A375 (cell line): ENCODE data around the gene NUCB1. TPM values are rescaled to one million over a fixed set of nuclear protein-coding genes. Genes with fewer than 3 reads are reported as not detected.

Experiments used
- small RNA-seq: library from RNA; depleted of rRNA; stranded (forward); fragments of <200 nt; gene quantifications from one replicate; pipeline ENCODE3, GENCODE V24; 2014
- total RNA-seq: library from RNA; depleted of rRNA; stranded (reverse); fragments of >200 nt; shearing (Covaris generic); gene quantifications from 2 replicates; pipeline ENCODE4 v1.2.3, GENCODE V29; 2014; rRNA removed

The NUCB1 gene
- 193 and 199 TPM in 2 replicates for total RNA-seq

GRCh38 chr19:48899781-48900476, at the start of gene NUCB1:
Gene NUCB1 (plus strand): TSS chr19:48900312. CDS start chr19:48900797, 485 bp downstream.

GRCh38 chr19:48868114-48868886, 31.8 kb upstream of the NUCB1 start, which contains the start of gene PLEKHA4:
Gene PLEKHA4 (minus strand): TSS chr19:48868617. CDS start chr19:48867620, 997 bp downstream.

GRCh38 chr19:48872182-48872883, 27.8 kb upstream of the NUCB1 start, which contains the start of gene PPP1R15A:
Gene PPP1R15A (plus strand): TSS chr19:48872421. CDS start chr19:48873234, 813 bp downstream.

DNA sequence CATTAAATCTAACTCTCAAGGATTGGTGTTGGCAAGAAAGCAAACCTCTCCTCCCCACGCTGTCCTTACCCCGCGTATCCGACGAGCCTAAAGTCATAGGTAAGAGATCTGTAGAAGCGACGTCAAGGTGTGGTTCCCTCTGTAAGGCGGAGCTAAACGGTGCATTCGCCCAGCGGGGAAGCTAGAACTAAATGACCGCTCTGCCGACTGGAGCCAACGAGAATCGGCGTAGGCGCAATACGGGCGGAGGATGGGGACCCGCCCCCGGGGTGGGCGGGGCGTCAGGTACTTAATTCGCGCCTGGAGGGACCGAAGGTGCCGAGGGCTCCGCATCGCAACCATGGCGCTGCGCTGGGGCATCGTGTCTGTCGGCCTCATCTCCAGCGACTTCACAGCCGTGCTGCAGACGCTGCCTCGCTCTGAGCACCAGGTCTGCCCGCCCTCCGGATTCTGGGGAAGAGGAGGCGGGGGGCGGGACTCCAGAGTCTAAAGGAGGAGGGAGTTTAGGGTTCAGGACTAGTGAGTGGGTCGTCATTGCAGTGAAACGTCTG, 33.3 kb downstream of the NUCB1 start, which contains the start of gene DHDH:
Gene DHDH (plus strand): TSS at position 318 of the 551 bp plus-strand sequence. CDS start 23 bp downstream, at position 341.

DNA sequence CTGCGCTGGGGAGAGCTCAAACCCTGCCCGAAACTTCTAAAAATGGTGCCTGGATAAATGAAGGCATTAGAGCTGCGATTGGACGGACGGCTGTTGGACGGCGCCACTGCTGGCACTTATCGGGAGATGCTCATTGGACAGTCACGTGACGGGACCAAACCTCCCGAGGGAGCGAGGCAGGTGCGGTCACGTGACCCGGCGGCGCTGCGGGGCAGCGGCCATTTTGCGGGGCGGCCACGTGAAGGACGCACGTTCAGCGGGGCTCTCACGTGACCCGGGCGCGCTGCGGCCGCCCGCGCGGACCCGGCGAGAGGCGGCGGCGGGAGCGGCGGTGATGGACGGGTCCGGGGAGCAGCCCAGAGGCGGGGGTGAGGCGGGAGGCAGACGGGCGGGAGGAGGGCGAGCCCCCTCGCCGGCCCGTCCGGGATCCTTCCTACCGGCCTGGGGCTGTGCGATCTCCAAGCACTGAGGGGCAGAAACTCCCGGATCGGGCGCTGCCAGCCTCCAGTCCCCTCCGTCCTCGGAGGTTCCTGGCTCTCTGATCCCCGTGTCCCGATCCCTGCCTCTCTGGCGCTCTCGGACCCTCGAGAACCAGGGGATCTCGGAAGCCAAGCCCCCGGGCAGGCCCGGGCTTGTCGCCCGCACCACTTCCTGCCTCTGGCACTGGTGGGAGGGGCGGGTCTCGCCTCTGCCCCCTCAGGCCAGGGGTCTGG, 54.6 kb downstream of the NUCB1 start, which contains the start of gene BAX:
Gene BAX (plus strand): TSS at position 281 of the 713 bp plus-strand sequence. CDS start 54 bp downstream, at position 335.

GRCh38 chr19:48965040-48965805, 65.1 kb downstream of the NUCB1 start, which contains the start of gene FTL:
Gene FTL (plus strand): TSS chr19:48965309. CDS start chr19:48965508, 199 bp downstream.

Small RNAs within 50 kb of the gene (small RNA-seq; reads per million reads assigned to genes)
- not detected for gene AC026803.1

Other genes starting within 250 kb of the NUCB1 start
- gene NTN5, start 227.3 kb upstream of the NUCB1 start, total RNA-seq: 0.21 TPM in 1 of 2 replicates, not detected in the other
- gene FUT2, start 204.3 kb upstream of the NUCB1 start, total RNA-seq: not detected in 2 replicates
- 0.30 TPM in 1 of 2 replicates, not detected in the other for gene MAMSTR, start 180.6 kb upstream of the NUCB1 start, total RNA-seq
- 0.08 TPM in 1 of 2 replicates, not detected in the other for gene RASIP1, start 159.7 kb upstream of the NUCB1 start, total RNA-seq
- not detected in 2 replicates for gene IZUMO1, start 153.4 kb upstream of the NUCB1 start, total RNA-seq
- 1.9 and 3.2 TPM in 2 replicates for gene FUT1, start 147.7 kb upstream of the NUCB1 start, total RNA-seq
- gene FGF21, start 144.8 kb upstream of the NUCB1 start, total RNA-seq: 0.11 and 1.8 TPM in 2 replicates
- gene BCAT2, start 89.3 kb upstream of the NUCB1 start, total RNA-seq: 58.9 and 62.1 TPM in 2 replicates
- 0.45 TPM in 1 of 2 replicates, not detected in the other for gene HSD17B14, start 63.8 kb upstream of the NUCB1 start, total RNA-seq
- gene PLEKHA4, start 31.7 kb upstream of the NUCB1 start, total RNA-seq: 12.7 and 24.4 TPM in 2 replicates
- 186 and 188 TPM in 2 replicates for gene PPP1R15A, start 27.9 kb upstream of the NUCB1 start, total RNA-seq
- gene TULP2, start 1.6 kb upstream of the NUCB1 start, total RNA-seq: not detected in 2 replicates
- not detected in 2 replicates for gene DHDH, start 33.4 kb downstream of the NUCB1 start, total RNA-seq
- gene BAX, start 54.6 kb downstream of the NUCB1 start, total RNA-seq: 72.4 and 87.3 TPM in 2 replicates
- gene FTL, start 65.0 kb downstream of the NUCB1 start, total RNA-seq: 1,177 and 1,345 TPM in 2 replicates
- gene GYS1, start 93.0 kb downstream of the NUCB1 start, total RNA-seq: 34.0 and 35.2 TPM in 2 replicates
- gene RUVBL2, start 93.6 kb downstream of the NUCB1 start, total RNA-seq: 568 and 573 TPM in 2 replicates
- 1.3 TPM in 1 of 2 replicates, not detected in the other for gene LHB, start 116.8 kb downstream of the NUCB1 start, total RNA-seq
- gene CGB3, start 124.0 kb downstream of the NUCB1 start, total RNA-seq: not detected in 2 replicates
- not detected in 2 replicates for gene CGB2, start 131.6 kb downstream of the NUCB1 start, total RNA-seq
- not detected in 2 replicates for gene CGB1, start 136.6 kb downstream of the NUCB1 start, total RNA-seq
- not detected in 2 replicates for gene CGB5, start 143.5 kb downstream of the NUCB1 start, total RNA-seq
- gene CGB8, start 148.8 kb downstream of the NUCB1 start, total RNA-seq: not detected in 2 replicates
- gene CGB7, start 157.4 kb downstream of the NUCB1 start, total RNA-seq: not detected in 2 replicates
- gene NTF4, start 164.5 kb downstream of the NUCB1 start, total RNA-seq: 0.40 TPM in 1 of 2 replicates, not detected in the other
- not detected in 2 replicates for gene KCNA7, start 172.4 kb downstream of the NUCB1 start, total RNA-seq
- gene SNRNP70, start 185.1 kb downstream of the NUCB1 start, total RNA-seq: 344 and 371 TPM in 2 replicates
- gene LIN7B, start 214.1 kb downstream of the NUCB1 start, total RNA-seq: 8.1 and 9.5 TPM in 2 replicates
- 2.2 and 4.1 TPM in 2 replicates for gene C19orf73, start 218.8 kb downstream of the NUCB1 start, total RNA-seq
- 17.6 and 25.5 TPM in 2 replicates for gene PPFIA3, start 219.2 kb downstream of the NUCB1 start, total RNA-seq